ENCODE results near the gene RFPL4A.

Gene RFPL4A

GRCh38 chr19:55809381-55810058, 50.6 kb downstream of the RFPL4A start:
- peak; percentile 41 for DNase-seq (ENCODE audit: low spot score)

- no peak for DNase-seq (ENCODE audit: low spot score)
Measured at GRCh38 chr19:55811340-55811739, 52.4 kb downstream of the RFPL4A start.

DNA sequence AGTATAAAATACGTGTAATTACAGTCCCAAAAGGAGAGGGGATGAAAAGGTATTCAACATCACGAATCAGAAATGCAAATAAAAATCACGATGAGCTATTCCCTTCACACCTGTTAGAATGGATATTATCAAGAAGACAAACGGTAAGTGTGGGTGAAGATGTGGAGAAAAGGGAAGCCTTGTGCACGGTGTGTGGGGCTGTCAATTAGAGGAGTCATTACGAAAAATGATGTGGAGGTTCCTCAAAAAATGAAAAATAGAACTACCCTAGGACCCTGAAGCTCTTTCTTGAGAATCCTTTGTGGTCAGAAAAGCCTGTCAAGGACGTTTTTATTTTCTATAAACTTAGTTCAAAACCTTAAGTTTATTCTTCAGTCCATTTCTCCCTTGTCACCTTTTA, 53.6 kb downstream of the RFPL4A start:
- DNase-seq (ENCODE audit: low spot score): no peak
